Epithelial cell of proximal tubule (primary cell): ENCODE results near the gene SOHLH2. TPM values are rescaled to one million over a fixed set of nuclear protein-coding genes. Genes with fewer than 3 reads are reported as not detected.

Experiments
- DNase-seq: peaks from one replicate; pipeline ENCODE4 v3.0.0-alpha.2; 2011; ENCODE audit warnings: low read depth
- H3K4me3 ChIP-seq: 2 replicates; pipeline ENCODE4 v1.5.1; 2011; ENCODE audit warnings: low read depth, mild to moderate bottlenecking, low read length
- CTCF ChIP-seq: conservative IDR thresholded peaks from 2 replicates; pipeline ENCODE4 v1.5.1; 2012; ENCODE audit warnings: low read depth, mild to moderate bottlenecking, low read length
- total RNA-seq: library from RNA; depleted of rRNA; stranded (reverse); fragments of >200 nt; gene quantifications from 2 replicates; pipeline ENCODE4 v1.2.3, GENCODE V29; 2015

SOHLH2 gene
- total RNA-seq, 1 donor from 2014 or later = not detected

GRCh38 chr13:36151591-36151990, 62.8 kb downstream of the SOHLH2 start:
- DNase-seq = no peak
- TF ChIP-seq CTCF = no peak
- H3K4me3 ChIP-seq = no peak overlapping the region

- no peak for TF ChIP-seq CTCF
- H3K4me3 ChIP-seq = no peak overlapping the region
- DNase-seq = no peak
These were observed 65.9 kb downstream of the SOHLH2 start for GRCh38 chr13:36148446-36148845.

- DNase-seq = no peak
- TF ChIP-seq CTCF = no peak
- H3K4me3 ChIP-seq = no peak overlapping the region
These were observed 67.0 kb downstream of the SOHLH2 start for GRCh38 chr13:36147330-36147729.

- no peak for TF ChIP-seq CTCF
- DNase-seq = no peak
- no peak overlapping the region for H3K4me3 ChIP-seq
These were observed 67.7 kb downstream of the SOHLH2 start for GRCh38 chr13:36146511-36147269.

GRCh38 chr13:36143738-36144137, 70.6 kb downstream of the SOHLH2 start:
- TF ChIP-seq CTCF = no peak
- DNase-seq = no peak
- H3K4me3 ChIP-seq = no peak overlapping the region

- no peak for DNase-seq
- TF ChIP-seq CTCF = no peak
- no peak overlapping the region for H3K4me3 ChIP-seq
These were observed 71.6 kb downstream of the SOHLH2 start for GRCh38 chr13:36142735-36143134.

- H3K4me3 ChIP-seq = no peak overlapping the region
- TF ChIP-seq CTCF = no peak
- no peak for DNase-seq
These were observed 78.5 kb downstream of the SOHLH2 start for GRCh38 chr13:36135876-36136275.
